GM23338 (cell line): ENCODE results near the gene PTRH1. TPM values are rescaled to one million over a fixed set of nuclear protein-coding genes. Genes with fewer than 3 reads are reported as not detected.

Experiments used
- ATAC-seq: fragments of 200-7000 bp; cut with Tn5 transposase; 3 replicates; pipeline ENCODE4 v1.9.1; 2020
- DNase-seq: peaks from one replicate; pipeline ENCODE4 v3.0.0-alpha.2; 2015; ENCODE audit warnings: low spot score
- H2AFZ ChIP-seq: fragments of 200-600 bp; sonication (generic); 2 replicates; pipeline ENCODE4 v1.8.0; 2016; ENCODE audit warnings: antibody characterized with exemption, mild to moderate bottlenecking, moderate library complexity
- H3F3A ChIP-seq: fragments of 200-600 bp; sonication (generic); replicated peaks from 2 replicates; pipeline ENCODE4 v1.8.0; 2017; ENCODE audit warnings: antibody characterized with exemption, mixed run types, low read depth
- H3K27ac ChIP-seq: fragments of 200-600 bp; sonication (generic); 2 replicates; pipeline ENCODE4 v1.6.1; 2016; ENCODE audit warnings: low read depth
- H3K27me3 ChIP-seq: fragments of 200-600 bp; sonication (generic); 2 replicates; pipeline ENCODE4 v1.8.0; 2016; ENCODE audit warnings: mild to moderate bottlenecking, mixed run types, moderate library complexity; ENCODE audit not compliant: insufficient read depth
- H3K36me3 ChIP-seq: fragments of 200-600 bp; sonication (generic); 2 replicates; pipeline ENCODE4 v1.8.0; 2016; ENCODE audit warnings: mild to moderate bottlenecking; ENCODE audit not compliant: insufficient read depth
- H3K4me1 ChIP-seq: fragments of 200-600 bp; sonication (generic); 2 replicates; pipeline ENCODE4 v1.8.0; 2016; ENCODE audit warnings: mild to moderate bottlenecking, moderate library complexity; ENCODE audit not compliant: insufficient read depth
- H3K4me2 ChIP-seq: fragments of 200-600 bp; sonication (generic); 2 replicates; pipeline ENCODE4 v1.7.1; 2017; ENCODE audit warnings: mixed run types
- H3K4me3 ChIP-seq: fragments of 200-600 bp; sonication (generic); 2 replicates; pipeline ENCODE4 v1.6.1; 2016; ENCODE audit warnings: mixed run types
- H3K79me2 ChIP-seq: fragments of 200-600 bp; sonication (generic); replicated peaks from 2 replicates; pipeline ENCODE4 v1.8.0; 2017; ENCODE audit warnings: mild to moderate bottlenecking; ENCODE audit not compliant: insufficient read depth
- H3K9me2 ChIP-seq: fragments of 200-600 bp; sonication (generic); 2 replicates; pipeline ENCODE4 v1.8.0; 2017; ENCODE audit not compliant: insufficient read depth
- H4K20me1 ChIP-seq: fragments of 200-600 bp; sonication (generic); replicated peaks from 2 replicates; pipeline ENCODE4 v1.8.0; 2017; ENCODE audit warnings: mild to moderate bottlenecking; ENCODE audit not compliant: insufficient read depth
- H3K27ac Mint-ChIP-seq: 2 replicates; pipeline ENCODE4 v1.8.0; 2020; ENCODE audit warnings: inconsistent platforms, mild to moderate bottlenecking, moderate library complexity, mixed read lengths
- H3K27me3 Mint-ChIP-seq: 3 replicates; pipeline ENCODE4 v1.8.0; 2022; ENCODE audit warnings: low read depth, mild to moderate bottlenecking, moderate library complexity, mixed read lengths, inconsistent platforms; ENCODE audit not compliant: insufficient read depth, poor library complexity
- H3K36me3 Mint-ChIP-seq: 3 replicates; pipeline ENCODE4 v1.8.0; 2021; ENCODE audit warnings: low read depth, mild to moderate bottlenecking, inconsistent platforms, moderate library complexity, mixed read lengths
- H3K4me1 Mint-ChIP-seq: 3 replicates; pipeline ENCODE4 v1.8.0; 2020; ENCODE audit warnings: mild to moderate bottlenecking, inconsistent platforms, mixed read lengths
- H3K4me3 Mint-ChIP-seq: 3 replicates; pipeline ENCODE4 v1.8.0; 2021; ENCODE audit warnings: moderate library complexity, mild to moderate bottlenecking, inconsistent platforms, mixed read lengths
- H3K9me3 Mint-ChIP-seq: 3 replicates; pipeline ENCODE4 v1.8.0; 2020; ENCODE audit warnings: moderate library complexity, mild to moderate bottlenecking, inconsistent platforms, mixed read lengths
- ETS1 ChIP-seq: IDR thresholded peaks from 2 replicates; pipeline ENCODE4 v1.6.1; 2016; ENCODE audit warnings: antibody characterized with exemption
- EZH2phosphoT487 ChIP-seq: fragments of 200-600 bp; sonication (generic); IDR thresholded peaks from one replicate; pipeline ENCODE4 v1.8.1; 2018; ENCODE audit warnings: antibody characterized with exemption; ENCODE audit not compliant: unreplicated experiment
- JUNB ChIP-seq: IDR thresholded peaks from one replicate; pipeline ENCODE4 v1.6.1; 2016; ENCODE audit warnings: antibody characterized with exemption; ENCODE audit not compliant: unreplicated experiment
- NANOG ChIP-seq: IDR thresholded peaks from 2 replicates; pipeline ENCODE4 v1.6.1; 2016; ENCODE audit warnings: antibody characterized with exemption, borderline replicate concordance
- POLR2AphosphoS5 ChIP-seq: IDR thresholded peaks from 2 replicates; pipeline ENCODE4 v1.6.1; 2016; ENCODE audit warnings: antibody characterized with exemption, low read depth
- REST ChIP-seq: IDR thresholded peaks from one replicate; pipeline ENCODE4 v1.6.1; 2018; ENCODE audit warnings: antibody characterized with exemption; ENCODE audit not compliant: unreplicated experiment
- STAT1 ChIP-seq: IDR thresholded peaks from one replicate; pipeline ENCODE4 v1.6.1; 2016; ENCODE audit warnings: antibody characterized with exemption; ENCODE audit not compliant: unreplicated experiment
- ZNF114 ChIP-seq: fragments of 250-450 bp; sonication (Bioruptor Pico); IDR thresholded peaks from 2 replicates; pipeline ENCODE4 v1.5.0; 2020; ENCODE audit warnings: mild to moderate bottlenecking, moderate library complexity
- ZNF462 ChIP-seq: fragments of 250-450 bp; sonication (Bioruptor Pico); IDR thresholded peaks from 2 replicates; pipeline ENCODE4 v1.5.0; 2020; ENCODE audit warnings: mild to moderate bottlenecking, moderate library complexity
- polyA plus RNA-seq: library from polyadenylated mRNA; unstranded; fragments of >200 nt; fragmentation: Nextera tagmentation; extraction: Ambion mirVana; gene quantifications from 2 replicates; pipeline ENCODE4 v1.2.1, GENCODE V29; 2016
- total RNA-seq: library from RNA; depleted of rRNA; stranded (reverse); fragments of >200 nt; shearing (Covaris generic); gene quantifications from 2 replicates; pipeline ENCODE4 v1.2.3, GENCODE V29; 2014
- TF ChIP-seq, protein P1 (sequence below), 2 experiments: fragments of 200-600 bp in 1 of 2; sonication (generic) in 1 of 2; conservative IDR thresholded peaks; 2 replicates each; pipeline versions ENCODE4 v1.5.1 to v1.6.1; 2016 to 2017; ENCODE audit warnings: antibody characterized with exemption in 2 of 2, low read depth in 2 of 2, mild to moderate bottlenecking in 2 of 2, moderate library complexity in 1 of 2

PTRH1 gene
- total and polyA plus RNA-seq, 2 experiments from 2014 or later = 15.1 to 18.6 TPM

DNA sequence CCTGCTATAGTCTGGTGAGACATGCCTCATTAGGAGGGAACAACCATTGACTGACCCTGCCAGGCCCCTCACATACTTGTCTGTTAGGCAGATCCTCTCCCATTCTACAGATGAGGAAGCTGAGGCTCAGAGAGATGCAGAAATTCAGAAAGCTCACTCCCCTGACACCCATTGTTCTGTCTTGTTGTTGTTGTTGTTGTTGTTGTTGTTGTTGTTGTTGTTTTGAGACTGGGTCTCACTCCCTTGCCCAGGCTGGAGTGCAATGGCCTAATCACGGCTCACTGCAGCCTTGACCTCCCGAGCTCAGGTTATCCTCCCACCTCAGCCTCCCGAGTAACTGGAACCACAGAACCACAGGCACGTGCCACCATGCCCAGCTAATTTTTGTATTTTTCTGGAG is 21.8 kb downstream of the PTRH1 start:
- Mint-ChIP-seq H3K27ac (no peak overlapping the region), H3K4me1 (no peaks in the 10 kb centered on the region), H3K9me3 (no peaks in the 10 kb centered on the region), H3K4me3 (no peak overlapping the region), H3K27me3 (peaks cover 10% of the 10 kb centered on the region), H3K36me3 (peaks cover 20% of the 10 kb centered on the region)
- no peak overlapping the region for H3K4me3 ChIP-seq
- H3K79me2 ChIP-seq = no peaks in the 10 kb centered on the region
- H3K27ac ChIP-seq = no peak overlapping the region
- no peaks in the 10 kb centered on the region for H3K4me1 ChIP-seq
- H3K9me2 ChIP-seq = no peaks in the 10 kb centered on the region; the same call in 1 of the 2 replicates
- DNase-seq (no peak), ATAC-seq (no peak)
- no peaks in the 10 kb centered on the region; the same call in 1 of the 2 replicates for H3F3A ChIP-seq
- H3K4me2 ChIP-seq = no peak overlapping the region
- no peaks in the 10 kb centered on the region for H3K36me3 ChIP-seq
- no peak overlapping the region for H2AFZ ChIP-seq
- 0 out of 2 replicates have a peak, but pooled peaks cover 3% of the 10 kb centered on the region for H4K20me1 ChIP-seq
- no peaks in the 10 kb centered on the region for H3K27me3 ChIP-seq
- TF ChIP-seq ZNF462 (CRISPR knock-in tag) (no peak), REST (no peak), STAT1 (no peak), EZH2phosphoT487 (no peak), ZNF114 (no peak), POLR2AphosphoS5 (no peak), JUNB (no peak), ETS1 (no peak), NANOG (no peak)
- TF ChIP-seq, protein P1, sequence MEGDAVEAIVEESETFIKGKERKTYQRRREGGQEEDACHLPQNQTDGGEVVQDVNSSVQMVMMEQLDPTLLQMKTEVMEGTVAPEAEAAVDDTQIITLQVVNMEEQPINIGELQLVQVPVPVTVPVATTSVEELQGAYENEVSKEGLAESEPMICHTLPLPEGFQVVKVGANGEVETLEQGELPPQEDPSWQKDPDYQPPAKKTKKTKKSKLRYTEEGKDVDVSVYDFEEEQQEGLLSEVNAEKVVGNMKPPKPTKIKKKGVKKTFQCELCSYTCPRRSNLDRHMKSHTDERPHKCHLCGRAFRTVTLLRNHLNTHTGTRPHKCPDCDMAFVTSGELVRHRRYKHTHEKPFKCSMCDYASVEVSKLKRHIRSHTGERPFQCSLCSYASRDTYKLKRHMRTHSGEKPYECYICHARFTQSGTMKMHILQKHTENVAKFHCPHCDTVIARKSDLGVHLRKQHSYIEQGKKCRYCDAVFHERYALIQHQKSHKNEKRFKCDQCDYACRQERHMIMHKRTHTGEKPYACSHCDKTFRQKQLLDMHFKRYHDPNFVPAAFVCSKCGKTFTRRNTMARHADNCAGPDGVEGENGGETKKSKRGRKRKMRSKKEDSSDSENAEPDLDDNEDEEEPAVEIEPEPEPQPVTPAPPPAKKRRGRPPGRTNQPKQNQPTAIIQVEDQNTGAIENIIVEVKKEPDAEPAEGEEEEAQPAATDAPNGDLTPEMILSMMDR (conservative IDR thresholded peaks at IDR 0.05; ENCODE audit: low read depth in 2 of 2) = no peak
